Stimulated activated CD8-positive, alpha-beta memory T cell treated with anti-CD3 and anti-CD28 coated beads, Interleukin-7, amount 100 ng/mL, for 1 hour (primary cell): Measurements from ENCODE around the gene USP32.
"Not testable (repeated sequence)": the region's sequence is repeated elsewhere in the genome, so short reads cannot be mapped to it uniquely, and the experiment has no call there.

Source experiments
- DNase-seq, 2 donors: peaks; one replicate each; pipeline ENCODE4 v3.0.0-alpha.2; 2020; ENCODE audit warnings: low read depth in 2 of 2

USP32 gene

DNA sequence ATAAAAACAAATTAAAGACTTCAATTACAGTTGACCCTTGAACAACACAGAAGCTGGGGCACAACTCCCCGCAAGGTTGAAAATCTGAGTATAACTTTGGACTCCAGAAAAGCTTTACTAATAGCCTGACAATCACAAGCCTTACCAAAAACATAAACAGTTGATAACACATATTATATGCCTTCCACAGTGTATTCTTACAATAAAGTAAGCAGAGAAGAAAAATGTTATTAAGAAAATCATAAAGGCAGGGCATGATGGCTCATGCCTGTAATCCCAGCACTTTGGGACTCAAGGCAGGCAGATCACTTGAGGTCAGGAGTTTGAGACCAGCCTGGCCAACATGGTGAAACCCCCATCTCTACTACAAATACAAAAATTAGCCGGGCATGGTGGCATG lies 58.9 kb downstream of the USP32 start:
- not testable (repeated sequence) for DNase-seq

- no peak for DNase-seq
Observed at GRCh38 chr17:60332574-60332973, 59.4 kb downstream of the USP32 start.

DNA sequence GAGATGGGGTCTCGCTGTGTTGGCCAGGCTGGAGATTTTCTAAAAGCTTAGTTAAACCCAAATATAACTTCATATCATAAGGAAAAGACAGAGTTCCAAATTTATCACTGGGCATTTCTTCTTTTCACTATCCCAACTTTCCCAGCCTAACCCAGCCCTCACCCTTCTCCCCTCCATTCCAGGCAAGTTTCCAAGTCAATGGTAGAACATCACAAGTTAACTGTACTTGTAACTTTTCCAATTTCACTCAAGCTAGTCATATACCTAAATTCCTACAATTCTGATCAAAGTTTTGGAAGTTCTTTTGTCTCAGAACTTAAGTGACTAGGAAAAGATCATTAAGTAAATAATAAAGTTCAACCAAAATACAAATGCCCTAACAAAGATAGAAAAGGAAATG lies 61.2 kb downstream of the USP32 start:
- DNase-seq = no peak

GRCh38 chr17:60328679-60329078 lies 63.3 kb downstream of the USP32 start:
- DNase-seq = no peak

DNA sequence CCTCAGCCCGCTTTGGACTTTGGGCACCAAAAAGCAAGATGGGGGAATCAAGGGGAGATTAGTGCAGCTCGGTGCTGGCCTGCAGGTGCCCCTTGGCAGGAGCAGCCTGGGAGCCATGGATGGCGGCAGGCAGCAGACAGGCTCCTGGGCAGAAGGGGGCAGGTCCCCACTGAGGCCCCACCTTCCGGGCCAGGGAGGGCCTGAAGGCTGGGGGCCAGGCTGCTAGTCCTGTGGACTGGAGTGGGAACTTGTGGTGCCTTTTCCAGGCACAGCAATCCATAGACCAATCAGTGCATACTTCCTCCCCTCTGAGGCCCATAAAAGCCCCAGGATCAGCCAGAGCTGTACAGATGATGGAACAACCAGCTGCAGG lies 64.0 kb downstream of the USP32 start:
- no peak for DNase-seq

DNA sequence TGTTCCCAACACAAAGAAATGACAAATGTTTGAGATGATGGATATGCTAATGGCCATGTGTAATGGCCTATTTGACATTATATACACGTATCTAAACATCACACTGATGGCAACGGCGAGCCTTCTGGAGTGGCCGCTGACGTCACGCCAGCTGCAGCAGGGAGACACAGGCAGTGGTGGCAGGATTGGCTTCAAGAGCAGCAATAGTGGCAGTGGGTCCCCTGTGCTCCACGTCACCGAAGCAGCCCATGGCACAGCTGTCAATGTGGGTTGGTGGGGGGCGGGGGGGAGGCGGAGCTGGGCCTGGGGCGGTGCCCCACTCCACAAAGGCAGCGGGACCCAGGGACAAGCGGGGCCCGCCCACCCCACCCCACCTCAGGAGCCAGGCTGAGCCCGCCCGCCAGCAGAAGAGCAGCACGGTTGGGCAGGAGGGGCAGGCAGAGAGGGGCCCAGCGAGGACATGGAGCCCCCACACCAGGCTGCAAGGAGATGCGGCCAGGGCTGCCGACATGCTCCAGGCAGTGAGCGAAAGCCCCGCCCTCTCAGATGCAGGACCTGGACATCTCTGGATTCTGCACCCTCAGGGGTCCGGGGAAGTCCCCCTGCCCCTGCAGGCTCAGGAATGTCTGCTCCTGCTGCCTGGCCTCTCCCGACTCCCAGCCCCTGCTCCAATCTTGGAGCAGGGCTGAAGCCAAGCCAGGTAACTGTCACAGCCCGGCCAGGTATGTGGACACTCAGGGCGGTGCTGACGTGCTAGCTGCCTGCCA lies 64.6 kb downstream of the USP32 start:
- no peak for DNase-seq

DNA sequence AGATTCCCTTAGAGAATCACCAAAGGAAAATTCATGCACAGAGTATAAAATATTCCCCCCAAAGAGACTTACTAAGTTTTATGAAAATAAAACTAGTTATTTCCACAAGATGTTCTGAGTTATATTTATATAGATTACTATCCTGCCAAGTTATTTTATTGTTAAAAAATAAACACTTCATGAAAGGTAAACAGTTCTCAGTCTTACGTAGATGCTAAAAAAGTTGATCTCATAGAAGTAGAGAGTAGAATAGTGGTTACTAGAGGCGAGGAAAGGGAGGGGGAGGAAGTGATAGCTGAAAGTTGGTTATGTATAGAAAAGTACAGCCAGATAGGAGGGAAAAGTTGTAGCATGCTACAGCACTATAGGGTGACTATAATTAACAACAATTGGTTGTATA lies 65.2 kb downstream of the USP32 start:
- DNase-seq = no peak

DNA sequence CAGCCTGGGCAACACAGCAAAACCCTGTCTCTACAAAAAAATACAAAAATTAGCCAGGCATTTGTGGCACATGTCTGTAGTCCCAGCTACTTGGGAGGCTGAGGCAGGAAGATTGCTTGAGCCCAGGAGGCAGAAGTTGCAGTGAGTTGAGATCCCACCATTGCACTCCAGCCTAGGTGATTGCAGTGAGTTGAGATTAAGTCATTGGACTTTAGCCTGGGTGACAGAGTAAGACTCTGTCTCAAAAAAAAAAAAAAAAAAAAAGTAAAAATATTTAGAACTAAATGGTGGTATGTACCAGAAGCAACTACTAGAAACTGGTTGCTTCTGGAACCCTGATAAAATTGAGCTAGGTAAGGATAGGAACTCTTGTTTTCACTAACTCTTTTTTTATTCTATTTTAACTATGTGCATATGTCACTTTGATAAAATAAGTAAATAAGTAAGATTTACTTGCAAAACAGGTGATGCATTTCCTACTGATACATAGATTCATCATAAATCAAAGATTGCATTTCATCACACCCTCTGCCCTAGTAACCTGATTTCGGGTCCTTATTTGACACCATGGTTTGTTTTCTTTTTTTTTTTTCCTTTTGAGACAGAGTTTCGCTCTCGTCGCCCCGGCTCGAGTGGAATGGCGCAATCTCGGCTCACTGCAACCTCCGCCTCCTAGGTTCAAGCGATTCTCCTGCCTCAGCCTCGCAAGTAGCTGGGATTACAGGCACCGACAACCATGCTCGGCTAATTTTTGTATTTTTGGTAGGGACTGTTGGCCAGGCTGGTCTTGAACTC lies 66.0 kb downstream of the USP32 start:
- DNase-seq = no peak

GRCh38 chr17:60323754-60324153 lies 68.2 kb downstream of the USP32 start:
- no peak for DNase-seq

DNA sequence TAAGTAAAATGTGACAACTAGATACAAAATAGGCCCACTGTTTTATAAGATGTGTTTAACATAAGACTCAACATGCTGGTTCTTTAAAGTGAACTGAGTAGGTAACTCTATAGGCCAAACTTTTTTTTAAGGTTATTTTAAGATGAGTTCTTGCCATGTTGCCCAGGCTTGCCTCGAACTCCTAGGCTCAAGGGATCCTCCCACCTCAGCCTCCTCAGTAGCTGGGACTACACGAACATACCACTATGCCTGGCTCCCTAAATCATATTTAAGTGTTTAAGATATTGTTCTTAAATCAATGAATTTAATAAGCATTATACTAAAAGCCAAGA lies 69.9 kb downstream of the USP32 start:
- no peak for DNase-seq

- no peak for DNase-seq
Observed at GRCh38 chr17:60321336-60322055, 70.4 kb downstream of the USP32 start.

GRCh38 chr17:60318830-60319229 lies 73.1 kb downstream of the USP32 start:
- DNase-seq = no peak

DNA sequence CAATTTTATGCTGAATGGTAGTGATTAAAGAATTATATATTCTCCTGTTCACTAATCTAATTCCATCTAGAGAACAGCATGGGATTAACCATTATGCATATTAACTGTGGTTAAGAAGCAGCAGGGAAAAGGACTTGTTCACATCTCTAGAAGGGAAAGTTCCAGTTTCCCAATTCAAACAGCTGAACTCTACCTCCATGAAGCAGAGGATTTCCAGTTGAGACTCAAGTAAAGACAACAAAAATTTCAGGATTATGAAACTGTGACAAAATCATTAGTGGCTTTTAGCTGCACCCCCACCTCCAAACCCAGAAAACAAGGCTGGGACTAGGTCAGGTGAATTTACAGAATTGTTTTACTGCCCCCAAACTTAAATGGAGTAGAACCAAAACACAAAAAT lies 73.6 kb downstream of the USP32 start:
- DNase-seq = no peak

GRCh38 chr17:60315650-60316049 lies 76.3 kb downstream of the USP32 start:
- DNase-seq = no peak

- DNase-seq = not testable (repeated sequence)
Observed at GRCh38 chr17:60314900-60315299, 77.0 kb downstream of the USP32 start.

DNA sequence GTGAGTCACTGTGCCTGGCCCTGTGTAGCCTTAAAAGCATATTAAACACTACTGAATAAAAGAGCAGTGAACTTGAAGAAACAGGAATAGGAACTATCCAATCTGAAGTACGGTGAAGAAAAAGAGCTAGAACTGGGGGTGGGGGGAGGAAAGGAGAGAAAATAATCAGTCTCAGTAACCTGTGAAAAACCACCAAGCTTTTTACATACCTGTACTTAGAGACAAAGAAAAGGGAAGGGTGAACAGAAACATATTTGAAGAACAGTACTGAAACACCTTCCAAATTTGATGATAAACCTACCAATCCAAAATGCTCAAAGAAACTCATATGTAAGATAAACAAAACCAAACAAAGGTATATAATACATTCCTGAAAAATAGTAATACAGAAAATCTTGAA lies 77.5 kb downstream of the USP32 start:
- DNase-seq = no peak

DNA sequence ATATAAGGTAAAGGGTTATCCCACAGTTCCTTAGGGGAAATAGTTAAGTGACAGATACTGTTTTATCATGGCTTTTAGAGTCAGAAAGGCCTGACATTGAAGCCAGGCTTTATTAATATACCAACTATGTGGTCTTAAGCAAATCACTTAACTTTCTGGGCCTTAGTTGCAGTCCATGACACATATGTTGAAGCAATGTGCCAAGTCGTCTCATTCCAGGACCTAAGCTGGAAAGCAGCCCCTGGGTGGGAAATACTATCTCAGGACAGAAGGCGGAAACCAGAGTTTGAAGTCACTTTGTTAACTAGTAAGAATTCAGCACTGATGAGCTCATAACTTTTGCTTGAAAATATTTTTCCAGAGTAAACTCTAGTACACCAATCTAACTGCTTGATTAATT lies 80.0 kb downstream of the USP32 start:
- no peak for DNase-seq

- DNase-seq = no peak
Observed at GRCh38 chr17:60311186-60311585, 80.7 kb downstream of the USP32 start.

GRCh38 chr17:60305141-60305540 lies 86.8 kb downstream of the USP32 start:
- no peak for DNase-seq

GRCh38 chr17:60304502-60304901 lies 87.4 kb downstream of the USP32 start:
- DNase-seq = no peak

GRCh38 chr17:60303406-60304099 lies 88.4 kb downstream of the USP32 start:
- DNase-seq = no peak

GRCh38 chr17:60301649-60302048 lies 90.3 kb downstream of the USP32 start:
- no peak for DNase-seq
